ENCODE results near the gene C9orf72. TPM values are rescaled to one million over a fixed set of nuclear protein-coding genes. Genes with fewer than 3 reads are reported as not detected.

The C9orf72 gene
- total RNA-seq, 2 donors from 2014 or later, result 19.4 to 25.6 TPM

DNA sequence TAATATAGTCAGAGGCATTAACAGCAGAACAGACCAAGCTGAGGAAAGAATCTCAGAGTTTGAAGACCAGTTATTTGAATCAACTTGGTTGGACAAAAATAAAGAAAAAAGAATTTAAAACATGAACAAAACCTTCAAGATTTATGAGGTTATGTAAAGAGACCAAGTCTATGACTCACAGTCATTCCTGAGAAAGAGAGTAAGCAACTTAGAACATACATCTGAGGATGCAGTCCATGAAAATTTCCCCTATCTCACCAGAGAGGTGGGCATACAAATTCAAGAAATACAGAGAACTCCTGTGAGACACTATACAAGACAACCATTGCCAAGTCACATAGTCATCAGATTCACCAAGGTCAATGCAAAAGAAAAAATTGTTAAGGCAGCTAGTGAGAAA, 17.4 kb upstream of the C9orf72 start:
- ATAC-seq (ENCODE audit: insufficient number of reproducible peaks, low FRiP score, low read depth), result no peak
- H3K27me3 ChIP-seq (replicated peaks; ENCODE audit: insufficient read depth), result no peaks in the 10 kb centered on the region

DNA sequence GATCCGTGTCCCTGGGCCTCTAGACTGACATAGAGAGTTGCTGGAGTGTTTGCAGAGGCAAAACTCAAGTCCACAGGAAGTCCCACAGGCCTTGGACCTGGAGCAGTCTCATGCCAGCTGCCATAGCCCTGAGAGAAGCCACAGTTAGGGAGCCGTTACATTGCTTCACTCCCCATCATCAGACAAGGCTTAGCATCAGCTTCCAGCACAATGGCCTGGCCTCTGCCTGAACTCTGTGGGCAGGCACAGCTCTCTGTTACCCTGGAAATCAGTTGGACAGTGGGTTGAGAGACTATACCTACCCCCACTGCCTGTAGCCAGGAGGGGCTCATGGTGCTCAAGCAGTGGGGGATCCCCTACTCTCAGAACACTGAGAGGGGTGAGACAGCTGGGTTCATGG, 16.2 kb upstream of the C9orf72 start:
- TF ChIP-seq, protein P1, sequence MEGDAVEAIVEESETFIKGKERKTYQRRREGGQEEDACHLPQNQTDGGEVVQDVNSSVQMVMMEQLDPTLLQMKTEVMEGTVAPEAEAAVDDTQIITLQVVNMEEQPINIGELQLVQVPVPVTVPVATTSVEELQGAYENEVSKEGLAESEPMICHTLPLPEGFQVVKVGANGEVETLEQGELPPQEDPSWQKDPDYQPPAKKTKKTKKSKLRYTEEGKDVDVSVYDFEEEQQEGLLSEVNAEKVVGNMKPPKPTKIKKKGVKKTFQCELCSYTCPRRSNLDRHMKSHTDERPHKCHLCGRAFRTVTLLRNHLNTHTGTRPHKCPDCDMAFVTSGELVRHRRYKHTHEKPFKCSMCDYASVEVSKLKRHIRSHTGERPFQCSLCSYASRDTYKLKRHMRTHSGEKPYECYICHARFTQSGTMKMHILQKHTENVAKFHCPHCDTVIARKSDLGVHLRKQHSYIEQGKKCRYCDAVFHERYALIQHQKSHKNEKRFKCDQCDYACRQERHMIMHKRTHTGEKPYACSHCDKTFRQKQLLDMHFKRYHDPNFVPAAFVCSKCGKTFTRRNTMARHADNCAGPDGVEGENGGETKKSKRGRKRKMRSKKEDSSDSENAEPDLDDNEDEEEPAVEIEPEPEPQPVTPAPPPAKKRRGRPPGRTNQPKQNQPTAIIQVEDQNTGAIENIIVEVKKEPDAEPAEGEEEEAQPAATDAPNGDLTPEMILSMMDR (IDR thresholded peaks at IDR 0.05), result no peak
- DNase-seq (ENCODE audit: low spot score), result no peak

More for the DNA sequence above, 17.4 kb upstream of the C9orf72 start:
- H3K9me3 ChIP-seq, result no peaks in the 10 kb centered on the region
- H3K4me3 ChIP-seq, result no peak overlapping the region
- H3K36me3 ChIP-seq, result no peaks in the 10 kb centered on the region
- TF ChIP-seq, protein P1 (IDR thresholded peaks at IDR 0.05), result no peak
- H3K4me1 ChIP-seq (ENCODE audit: control insufficient read depth in 1 of 2, low read depth in 2 of 2), result no peaks in the 10 kb centered on the region
- DNase-seq (ENCODE audit: low spot score), result no peak
- H3K27ac ChIP-seq, result no peak overlapping the region

DNA sequence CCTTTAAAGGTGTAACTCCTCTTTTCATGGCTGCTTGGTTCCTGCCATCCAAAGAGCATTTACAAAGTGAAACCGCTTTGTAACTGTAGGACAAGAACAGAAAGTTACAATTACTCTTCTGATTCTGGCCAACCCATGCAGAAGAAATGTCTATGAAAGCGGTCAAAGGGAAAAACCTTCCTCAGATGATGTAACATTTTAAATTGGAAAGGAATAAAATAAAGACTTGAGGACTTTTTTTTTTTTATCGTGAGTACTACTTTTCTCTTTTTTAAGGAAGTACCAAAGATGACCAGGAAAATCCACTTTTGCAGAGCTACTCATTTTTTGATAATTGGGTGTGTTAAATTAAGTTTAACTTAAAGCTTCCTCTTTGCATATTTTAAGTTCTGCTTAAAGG, 13.0 kb upstream of the C9orf72 start:
- DNase-seq (ENCODE audit: low spot score) (no peak), ATAC-seq (ENCODE audit: insufficient number of reproducible peaks, low FRiP score, low read depth) (no peak)
- TF ChIP-seq, protein P1 (IDR thresholded peaks at IDR 0.05), result no peak
- Histone ChIP-seq H3K9me3 (no peaks in the 10 kb centered on the region), H3K4me1 (ENCODE audit: control insufficient read depth in 1 of 2, low read depth in 2 of 2) (no peaks in the 10 kb centered on the region), H3K27ac (no peak overlapping the region), H3K36me3 (no peaks in the 10 kb centered on the region), H3K27me3 (replicated peaks; ENCODE audit: insufficient read depth) (no peaks in the 10 kb centered on the region), H3K4me3 (no peak overlapping the region)

More for the DNA sequence above, 16.2 kb upstream of the C9orf72 start:
- Histone ChIP-seq H3K27ac (no peak overlapping the region), H3K27me3 (replicated peaks; ENCODE audit: insufficient read depth) (no peaks in the 10 kb centered on the region), H3K36me3 (no peaks in the 10 kb centered on the region), H3K9me3 (no peaks in the 10 kb centered on the region), H3K4me1 (ENCODE audit: control insufficient read depth in 1 of 2, low read depth in 2 of 2) (no peaks in the 10 kb centered on the region), H3K4me3 (no peak overlapping the region)
- no peak for ATAC-seq (ENCODE audit: insufficient number of reproducible peaks, low FRiP score, low read depth)

DNA sequence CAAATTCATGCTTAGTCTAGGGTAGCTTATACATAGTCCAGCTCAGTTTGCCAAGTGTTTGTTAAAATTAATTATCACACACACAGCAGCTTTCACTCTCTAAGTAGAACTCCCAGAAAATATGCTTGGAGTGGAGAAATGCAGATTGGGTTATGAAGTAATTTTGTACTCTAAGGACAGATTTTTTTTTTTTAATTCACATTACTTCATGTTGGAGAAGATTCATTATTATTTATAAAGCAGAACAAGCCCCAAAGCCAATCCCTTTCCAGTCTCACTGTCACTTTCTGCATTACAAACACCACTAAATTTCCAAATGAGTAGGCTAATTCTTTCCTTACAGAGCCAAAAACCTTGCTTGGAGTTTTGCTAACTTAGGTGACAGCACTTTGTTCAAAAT, 11.7 kb upstream of the C9orf72 start:
- TF ChIP-seq, protein P1 (IDR thresholded peaks at IDR 0.05), result no peak
- no peak for ATAC-seq (ENCODE audit: insufficient number of reproducible peaks, low FRiP score, low read depth)

DNA sequence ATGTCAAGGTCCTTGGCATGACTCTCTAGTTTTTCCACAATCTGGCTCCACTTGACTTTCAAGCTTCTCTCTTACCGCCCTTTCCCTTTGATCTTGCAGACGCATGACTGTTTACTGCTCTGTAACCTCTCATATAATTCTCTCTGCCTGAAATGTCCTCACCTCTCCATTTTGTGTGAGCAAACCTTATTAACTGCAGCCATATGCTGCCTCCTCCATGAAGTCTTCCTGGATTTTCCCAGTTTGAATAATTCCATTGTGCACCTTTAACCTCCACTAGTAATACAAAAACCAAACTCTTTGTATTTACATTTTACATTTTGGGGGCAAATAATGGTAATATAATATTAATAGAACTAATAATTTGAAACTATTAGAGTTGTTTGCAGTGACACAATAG, 9.5 kb upstream of the C9orf72 start:
- Histone ChIP-seq H3K4me3 (no peak overlapping the region), H3K4me1 (ENCODE audit: control insufficient read depth in 1 of 2, low read depth in 2 of 2) (no peaks in the 10 kb centered on the region), H3K27me3 (replicated peaks; ENCODE audit: insufficient read depth) (no peaks in the 10 kb centered on the region), H3K9me3 (no peaks in the 10 kb centered on the region), H3K36me3 (no peaks in the 10 kb centered on the region), H3K27ac (no peak overlapping the region)
- TF ChIP-seq, protein P1 (IDR thresholded peaks at IDR 0.05), result no peak
- ATAC-seq (ENCODE audit: insufficient number of reproducible peaks, low FRiP score, low read depth) (no peak), DNase-seq (ENCODE audit: low spot score) (no peak)

More for the DNA sequence above, 11.7 kb upstream of the C9orf72 start:
- Histone ChIP-seq H3K27me3 (replicated peaks; ENCODE audit: insufficient read depth) (no peaks in the 10 kb centered on the region), H3K27ac (no peak overlapping the region), H3K36me3 (no peaks in the 10 kb centered on the region), H3K4me1 (ENCODE audit: control insufficient read depth in 1 of 2, low read depth in 2 of 2) (no peaks in the 10 kb centered on the region), H3K4me3 (no peak overlapping the region), H3K9me3 (no peaks in the 10 kb centered on the region)
- DNase-seq (ENCODE audit: low spot score), result no peak

All from thoracic aorta (tissue), 2 donors.